HEK293 (cell line): ENCODE measurements around the gene OR6N1.

ENCODE experiments used
- CTCF ChIA-PET: fragments of 350-600 bp; formaldehyde crosslinking; extraction: SDS; loops from one replicate; lab custom pipeline; 2021; ENCODE audit warnings: antibody characterized with exemption; lab: Yijun Ruan, JAX
- POLR2A ChIA-PET: fragments of 300-600 bp; formaldehyde crosslinking; extraction: SDS; loops from one replicate; lab custom pipeline; 2020; ENCODE audit warnings: antibody characterized with exemption, inconsistent platforms; lab: Yijun Ruan, JAX
- H3K27ac ChIP-seq: fragments of 200-500 bp; sonication (Bioruptor generic); 2 replicates; pipeline ENCODE4 v1.5.1; 2014; ENCODE audit warnings: low read depth, low read length, control low read depth, inconsistent platforms; ENCODE audit errors: extremely low read depth
- H3K36me3 ChIP-seq, 2 experiments: fragments of 200-500 bp in 1 of 2; sonication (Bioruptor generic) in 1 of 2; 1 replicate in 1 of 2; 2 replicates in 1 of 2; pipeline ENCODE4 v1.5.1; 2014 to 2017; ENCODE audit warnings: inconsistent platforms in 2 of 2, low read length in 2 of 2; ENCODE audit not compliant: control insufficient read depth in 2 of 2, insufficient read depth in 1 of 2
- H3K4me1 ChIP-seq: fragments of 200-500 bp; sonication (Bioruptor generic); 2 replicates; pipeline ENCODE4 v1.5.1; 2014; ENCODE audit warnings: mild to moderate bottlenecking, low read length, inconsistent platforms; ENCODE audit not compliant: control insufficient read depth, insufficient read depth
- H3K4me3 ChIP-seq: 2 replicates; pipeline ENCODE4 v1.5.1; 2011; ENCODE audit warnings: low read depth, mild to moderate bottlenecking, control low read depth, low read length, moderate library complexity
- H3K9me3 ChIP-seq: fragments of 200-500 bp; sonication (Bioruptor generic); 2 replicates; pipeline ENCODE4 v1.5.1; 2014; ENCODE audit warnings: low read depth, low read length, inconsistent platforms; ENCODE audit not compliant: control insufficient read depth, insufficient read depth
- GFI1B ChIP-seq: fragments of 450-650 bp; formaldehyde crosslinking; IDR thresholded peaks from 2 replicates; pipeline ENCODE4 v1.5.1; 2016; ENCODE audit warnings: missing biosample characterization, missing genetic modification characterization
- GLIS2 ChIP-seq: fragments of 450-650 bp; formaldehyde crosslinking; IDR thresholded peaks from 2 replicates; pipeline ENCODE4 v1.5.1; 2016; ENCODE audit warnings: missing biosample characterization, missing genetic modification characterization
- KLF9 ChIP-seq: fragments of 450-650 bp; formaldehyde crosslinking; IDR thresholded peaks from 2 replicates; pipeline ENCODE4 v1.5.1; 2016; ENCODE audit warnings: missing biosample characterization, missing genetic modification characterization, low read depth
- RBAK ChIP-seq: fragments of 450-650 bp; formaldehyde crosslinking; IDR thresholded peaks from 2 replicates; pipeline ENCODE4 v1.5.1; 2016; ENCODE audit warnings: missing biosample characterization, missing genetic modification characterization
- REPIN1 ChIP-seq: fragments of 450-650 bp; formaldehyde crosslinking; IDR thresholded peaks from 2 replicates; pipeline ENCODE4 v1.5.1; 2017; ENCODE audit warnings: missing biosample characterization, missing genetic modification characterization, low read depth
- SETDB1 ChIP-seq: IDR thresholded peaks from one replicate; pipeline ENCODE4 v1.6.1; 2017; ENCODE audit warnings: mild to moderate bottlenecking, low read length, moderate library complexity, mixed read lengths; ENCODE audit not compliant: insufficient read length
- SP7 ChIP-seq: fragments of 450-650 bp; formaldehyde crosslinking; IDR thresholded peaks from 2 replicates; pipeline ENCODE4 v1.5.1; 2016; ENCODE audit warnings: missing biosample characterization, missing genetic modification characterization
- ZFP37 ChIP-seq: fragments of 450-650 bp; formaldehyde crosslinking; IDR thresholded peaks from 2 replicates; pipeline ENCODE4 v1.5.1; 2016; ENCODE audit warnings: missing biosample characterization, missing genetic modification characterization
- ZNF138 ChIP-seq: fragments of 450-650 bp; formaldehyde crosslinking; IDR thresholded peaks from 2 replicates; pipeline ENCODE4 v1.5.1; 2016; ENCODE audit warnings: missing biosample characterization, missing genetic modification characterization, borderline replicate concordance
- ZNF433 ChIP-seq: fragments of 450-650 bp; formaldehyde crosslinking; IDR thresholded peaks from 2 replicates; pipeline ENCODE4 v1.5.1; 2016; ENCODE audit warnings: missing biosample characterization, missing genetic modification characterization, low read depth
- ZNF549 ChIP-seq: fragments of 450-650 bp; IDR thresholded peaks from 2 replicates; pipeline ENCODE4 v1.5.1; 2018; ENCODE audit warnings: missing biosample characterization, missing genetic modification characterization, mild to moderate bottlenecking, inconsistent platforms, moderate library complexity
- ZNF623 ChIP-seq: fragments of 450-650 bp; formaldehyde crosslinking; IDR thresholded peaks from 2 replicates; pipeline ENCODE4 v1.5.1; 2016; ENCODE audit warnings: missing biosample characterization, missing genetic modification characterization
- ZNF670 ChIP-seq: fragments of 450-650 bp; formaldehyde crosslinking; IDR thresholded peaks from 2 replicates; pipeline ENCODE4 v1.5.1; 2016; ENCODE audit warnings: missing biosample characterization, missing genetic modification characterization, low read depth
- ZNF777 ChIP-seq: fragments of 450-650 bp; formaldehyde crosslinking; IDR thresholded peaks from 2 replicates; pipeline ENCODE4 v1.5.1; 2017; ENCODE audit warnings: missing biosample characterization, missing genetic modification characterization, borderline replicate concordance
- ZSCAN23 ChIP-seq: fragments of 450-650 bp; formaldehyde crosslinking; IDR thresholded peaks from 2 replicates; pipeline ENCODE4 v1.5.1; 2016; ENCODE audit warnings: missing biosample characterization, missing genetic modification characterization
- ZSCAN30 ChIP-seq: fragments of 450-650 bp; IDR thresholded peaks from 2 replicates; pipeline ENCODE4 v1.5.1; 2018; ENCODE audit warnings: missing biosample characterization, mild to moderate bottlenecking, missing genetic modification characterization, moderate library complexity
- TF ChIP-seq, protein P1 (sequence below): fragments of 450-650 bp; formaldehyde crosslinking; IDR thresholded peaks from 2 replicates; pipeline ENCODE4 v1.5.1; 2016; ENCODE audit warnings: missing biosample characterization, missing genetic modification characterization
- TF ChIP-seq, protein P2 (sequence below): fragments of 450-650 bp; formaldehyde crosslinking; IDR thresholded peaks from 2 replicates; pipeline ENCODE4 v1.5.1; 2016; ENCODE audit warnings: missing biosample characterization, missing genetic modification characterization
- TF ChIP-seq, protein P3 (sequence below): IDR thresholded peaks from 2 replicates; pipeline ENCODE4 v1.6.1; 2011; ENCODE audit warnings: mild to moderate bottlenecking, low read depth, low read length, borderline replicate concordance

The OR6N1 gene

GRCh38 chr1:158809862-158810261, 37.9 kb upstream of the OR6N1 start (continued):
- TF ChIP-seq, protein P1, sequence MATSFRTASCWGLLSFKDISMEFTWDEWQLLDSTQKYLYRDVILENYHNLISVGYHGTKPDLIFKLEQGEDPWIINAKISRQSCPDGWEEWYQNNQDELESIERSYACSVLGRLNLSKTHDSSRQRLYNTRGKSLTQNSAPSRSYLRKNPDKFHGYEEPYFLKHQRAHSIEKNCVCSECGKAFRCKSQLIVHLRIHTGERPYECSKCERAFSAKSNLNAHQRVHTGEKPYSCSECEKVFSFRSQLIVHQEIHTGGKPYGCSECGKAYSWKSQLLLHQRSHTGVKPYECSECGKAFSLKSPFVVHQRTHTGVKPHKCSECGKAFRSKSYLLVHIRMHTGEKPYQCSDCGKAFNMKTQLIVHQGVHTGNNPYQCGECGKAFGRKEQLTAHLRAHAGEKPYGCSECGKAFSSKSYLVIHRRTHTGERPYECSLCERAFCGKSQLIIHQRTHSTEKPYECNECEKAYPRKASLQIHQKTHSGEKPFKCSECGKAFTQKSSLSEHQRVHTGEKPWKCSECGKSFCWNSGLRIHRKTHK (tag by site-specific recombination), result no peak
- TF ChIP-seq GFI1B (tag by site-specific recombination), result no peak
- TF ChIP-seq, protein P2, sequence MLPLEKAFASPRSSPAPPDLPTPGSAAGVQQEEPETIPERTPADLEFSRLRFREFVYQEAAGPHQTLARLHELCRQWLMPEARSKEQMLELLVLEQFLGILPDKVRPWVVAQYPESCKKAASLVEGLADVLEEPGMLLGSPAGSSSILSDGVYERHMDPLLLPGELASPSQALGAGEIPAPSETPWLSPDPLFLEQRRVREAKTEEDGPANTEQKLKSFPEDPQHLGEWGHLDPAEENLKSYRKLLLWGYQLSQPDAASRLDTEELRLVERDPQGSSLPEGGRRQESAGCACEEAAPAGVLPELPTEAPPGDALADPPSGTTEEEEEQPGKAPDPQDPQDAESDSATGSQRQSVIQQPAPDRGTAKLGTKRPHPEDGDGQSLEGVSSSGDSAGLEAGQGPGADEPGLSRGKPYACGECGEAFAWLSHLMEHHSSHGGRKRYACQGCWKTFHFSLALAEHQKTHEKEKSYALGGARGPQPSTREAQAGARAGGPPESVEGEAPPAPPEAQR, result no peak

- Histone ChIP-seq H3K4me1 (no peaks in the 10 kb centered on the region), H3K4me3 (no peak overlapping the region), H3K27ac (no peak overlapping the region), H3K36me3 (no peaks in the 10 kb centered on the region), H3K9me3 (no peaks in the 10 kb centered on the region)
- TF ChIP-seq ZNF433 (tag by site-specific recombination) (no peak), REPIN1 (tag by site-specific recombination) (no peak)
- ChIA-PET CTCF (no interaction called here), POLR2A (no interaction called here)
Observed at GRCh38 chr1:158809256-158809655, 37.3 kb upstream of the OR6N1 start.

GRCh38 chr1:158806916-158807536, 35.0 kb upstream of the OR6N1 start:
- no peaks in the 10 kb centered on the region for H3K36me3 ChIP-seq
- H3K4me3 ChIP-seq, result no peak overlapping the region
- no peaks in the 10 kb centered on the region for H3K4me1 ChIP-seq
- H3K27ac ChIP-seq, result no peak overlapping the region
- ChIA-PET CTCF (no interaction called here), POLR2A (interaction anchor here (0.7 kb wide), 1 partner anchor 625 kb away, joined by 3 read pairs; no protein-coding TSS in a partner anchor)
- H3K9me3 ChIP-seq, result no peaks in the 10 kb centered on the region
- TF ChIP-seq RBAK (tag by site-specific recombination), result no peak
- TF ChIP-seq SP7 (tag by site-specific recombination), result no peak
- no peak for TF ChIP-seq ZNF138 (tag by site-specific recombination)
- TF ChIP-seq SETDB1, result no peak
- TF ChIP-seq GLIS2 (tag by site-specific recombination), result no peak
- no peak for TF ChIP-seq ZFP37 (tag by site-specific recombination)
- no peak for TF ChIP-seq ZNF623 (tag by site-specific recombination)
- TF ChIP-seq KLF9 (tag by site-specific recombination), result no peak
- no peak for TF ChIP-seq ZNF777 (tag by site-specific recombination)
- TF ChIP-seq, protein P3, sequence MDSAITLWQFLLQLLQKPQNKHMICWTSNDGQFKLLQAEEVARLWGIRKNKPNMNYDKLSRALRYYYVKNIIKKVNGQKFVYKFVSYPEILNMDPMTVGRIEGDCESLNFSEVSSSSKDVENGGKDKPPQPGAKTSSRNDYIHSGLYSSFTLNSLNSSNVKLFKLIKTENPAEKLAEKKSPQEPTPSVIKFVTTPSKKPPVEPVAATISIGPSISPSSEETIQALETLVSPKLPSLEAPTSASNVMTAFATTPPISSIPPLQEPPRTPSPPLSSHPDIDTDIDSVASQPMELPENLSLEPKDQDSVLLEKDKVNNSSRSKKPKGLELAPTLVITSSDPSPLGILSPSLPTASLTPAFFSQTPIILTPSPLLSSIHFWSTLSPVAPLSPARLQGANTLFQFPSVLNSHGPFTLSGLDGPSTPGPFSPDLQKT, result no peak
- TF ChIP-seq ZSCAN30 (tag by site-specific recombination), result no peak
- no peak for TF ChIP-seq ZSCAN23 (tag by site-specific recombination)

GRCh38 chr1:158803678-158804077, 31.7 kb upstream of the OR6N1 start:
- Histone ChIP-seq H3K27ac (no peak overlapping the region), H3K9me3 (no peaks in the 10 kb centered on the region), H3K36me3 (no peaks in the 10 kb centered on the region), H3K4me3 (no peak overlapping the region), H3K4me1 (no peaks in the 10 kb centered on the region)
- ChIA-PET CTCF (no interaction called here), POLR2A (no interaction called here)
- TF ChIP-seq ZNF670 (tag by site-specific recombination) (no peak), ZNF549 (tag by site-specific recombination) (no peak), ZSCAN30 (tag by site-specific recombination) (no peak)
